ENCODE data around the gene BDKRB2. TPM values are rescaled to one million over a fixed set of nuclear protein-coding genes. Genes with fewer than 3 reads are reported as not detected.

The BDKRB2 gene
- total RNA-seq, 1 experiment from 2014 or later = 0.05 TPM

GRCh38 chr14:96182546-96182945 is 22.1 kb upstream of the BDKRB2 start:
- Histone ChIP-seq H3K9me3 (ENCODE audit: control insufficient read depth, insufficient read depth, low read depth, low read length) (no peaks in the 10 kb centered on the region), H3K4me3 (ENCODE audit: low read depth in 2 of 2, low read length in 2 of 2) (no peak overlapping the region), H3K36me3 (ENCODE audit: control insufficient read depth, insufficient read depth, low read length) (no peaks in the 10 kb centered on the region), H3K4me1 (ENCODE audit: control insufficient read depth, insufficient read depth, low read length) (no peaks in the 10 kb centered on the region), H3K27me3 (ENCODE audit: control insufficient read depth, insufficient read depth, low read length) (no peaks in the 10 kb centered on the region), H3K27ac (ENCODE audit: low read length) (no peak overlapping the region)
- no peak for ATAC-seq
- CTCF ChIA-PET = no interaction called here
- intact Hi-C loops (cut with micrococcal nuclease; ENCODE audit: unreplicated experiment) = no loop called here
- in situ Hi-C loops (cut with HindIII; ENCODE audit: low pct_unique_long_range_greater_than_20kb, low sequenced_read_pairs) = no loop called here
- no peak for DNase-seq (ENCODE audit: low read depth, low spot score)
- POLR2A ChIA-PET = no interaction called here
- BruUV-seq (replicated peaks) = no TSS peak
- TF ChIP-seq SIN3A (IDR thresholded peaks at IDR 0.05; ENCODE audit: borderline replicate concordance, insufficient read depth, low read depth, low read length) (no peak), POLR2AphosphoS5 (IDR thresholded peaks at IDR 0.05; ENCODE audit: low read depth, low read length) (no peak), TCF7L2 (IDR thresholded peaks at IDR 0.05; ENCODE audit: low read depth, low read length) (no peak)
- TF ChIP-seq, protein P1, sequence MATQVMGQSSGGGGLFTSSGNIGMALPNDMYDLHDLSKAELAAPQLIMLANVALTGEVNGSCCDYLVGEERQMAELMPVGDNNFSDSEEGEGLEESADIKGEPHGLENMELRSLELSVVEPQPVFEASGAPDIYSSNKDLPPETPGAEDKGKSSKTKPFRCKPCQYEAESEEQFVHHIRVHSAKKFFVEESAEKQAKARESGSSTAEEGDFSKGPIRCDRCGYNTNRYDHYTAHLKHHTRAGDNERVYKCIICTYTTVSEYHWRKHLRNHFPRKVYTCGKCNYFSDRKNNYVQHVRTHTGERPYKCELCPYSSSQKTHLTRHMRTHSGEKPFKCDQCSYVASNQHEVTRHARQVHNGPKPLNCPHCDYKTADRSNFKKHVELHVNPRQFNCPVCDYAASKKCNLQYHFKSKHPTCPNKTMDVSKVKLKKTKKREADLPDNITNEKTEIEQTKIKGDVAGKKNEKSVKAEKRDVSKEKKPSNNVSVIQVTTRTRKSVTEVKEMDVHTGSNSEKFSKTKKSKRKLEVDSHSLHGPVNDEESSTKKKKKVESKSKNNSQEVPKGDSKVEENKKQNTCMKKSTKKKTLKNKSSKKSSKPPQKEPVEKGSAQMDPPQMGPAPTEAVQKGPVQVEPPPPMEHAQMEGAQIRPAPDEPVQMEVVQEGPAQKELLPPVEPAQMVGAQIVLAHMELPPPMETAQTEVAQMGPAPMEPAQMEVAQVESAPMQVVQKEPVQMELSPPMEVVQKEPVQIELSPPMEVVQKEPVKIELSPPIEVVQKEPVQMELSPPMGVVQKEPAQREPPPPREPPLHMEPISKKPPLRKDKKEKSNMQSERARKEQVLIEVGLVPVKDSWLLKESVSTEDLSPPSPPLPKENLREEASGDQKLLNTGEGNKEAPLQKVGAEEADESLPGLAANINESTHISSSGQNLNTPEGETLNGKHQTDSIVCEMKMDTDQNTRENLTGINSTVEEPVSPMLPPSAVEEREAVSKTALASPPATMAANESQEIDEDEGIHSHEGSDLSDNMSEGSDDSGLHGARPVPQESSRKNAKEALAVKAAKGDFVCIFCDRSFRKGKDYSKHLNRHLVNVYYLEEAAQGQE (IDR thresholded peaks at IDR 0.05; ENCODE audit: insufficient read depth in 1 of 2, low read depth in 2 of 2, low read length in 1 of 2) = no peak
- TF ChIP-seq, protein P2, sequence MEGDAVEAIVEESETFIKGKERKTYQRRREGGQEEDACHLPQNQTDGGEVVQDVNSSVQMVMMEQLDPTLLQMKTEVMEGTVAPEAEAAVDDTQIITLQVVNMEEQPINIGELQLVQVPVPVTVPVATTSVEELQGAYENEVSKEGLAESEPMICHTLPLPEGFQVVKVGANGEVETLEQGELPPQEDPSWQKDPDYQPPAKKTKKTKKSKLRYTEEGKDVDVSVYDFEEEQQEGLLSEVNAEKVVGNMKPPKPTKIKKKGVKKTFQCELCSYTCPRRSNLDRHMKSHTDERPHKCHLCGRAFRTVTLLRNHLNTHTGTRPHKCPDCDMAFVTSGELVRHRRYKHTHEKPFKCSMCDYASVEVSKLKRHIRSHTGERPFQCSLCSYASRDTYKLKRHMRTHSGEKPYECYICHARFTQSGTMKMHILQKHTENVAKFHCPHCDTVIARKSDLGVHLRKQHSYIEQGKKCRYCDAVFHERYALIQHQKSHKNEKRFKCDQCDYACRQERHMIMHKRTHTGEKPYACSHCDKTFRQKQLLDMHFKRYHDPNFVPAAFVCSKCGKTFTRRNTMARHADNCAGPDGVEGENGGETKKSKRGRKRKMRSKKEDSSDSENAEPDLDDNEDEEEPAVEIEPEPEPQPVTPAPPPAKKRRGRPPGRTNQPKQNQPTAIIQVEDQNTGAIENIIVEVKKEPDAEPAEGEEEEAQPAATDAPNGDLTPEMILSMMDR (IDR thresholded peaks at IDR 0.05) = no peak

GRCh38 chr14:96184737-96185136 is 19.9 kb upstream of the BDKRB2 start:
- Histone ChIP-seq H3K9me3 (ENCODE audit: control insufficient read depth, insufficient read depth, low read depth, low read length) (no peaks in the 10 kb centered on the region), H3K4me3 (ENCODE audit: low read depth in 2 of 2, low read length in 2 of 2) (no peak overlapping the region), H3K27me3 (ENCODE audit: control insufficient read depth, insufficient read depth, low read length) (no peaks in the 10 kb centered on the region), H3K4me1 (ENCODE audit: control insufficient read depth, insufficient read depth, low read length) (no peaks in the 10 kb centered on the region), H3K36me3 (ENCODE audit: control insufficient read depth, insufficient read depth, low read length) (no peaks in the 10 kb centered on the region), H3K27ac (ENCODE audit: low read length) (no peak overlapping the region)
- ATAC-seq = no peak
- in situ Hi-C loops (cut with HindIII; ENCODE audit: low pct_unique_long_range_greater_than_20kb, low sequenced_read_pairs) (no loop called here), intact Hi-C loops (cut with micrococcal nuclease; ENCODE audit: unreplicated experiment) (no loop called here)
- BruUV-seq (replicated peaks) = no TSS peak
- DNase-seq (ENCODE audit: low read depth, low spot score) = no peak
- POLR2A ChIA-PET = no interaction called here
- TF ChIP-seq, protein P1 (IDR thresholded peaks at IDR 0.05; ENCODE audit: insufficient read depth in 1 of 2, low read depth in 2 of 2, low read length in 1 of 2) = no peak
- TF ChIP-seq TCF7L2 (IDR thresholded peaks at IDR 0.05; ENCODE audit: low read depth, low read length) (no peak), POLR2AphosphoS5 (IDR thresholded peaks at IDR 0.05; ENCODE audit: low read depth, low read length) (no peak), SIN3A (IDR thresholded peaks at IDR 0.05; ENCODE audit: borderline replicate concordance, insufficient read depth, low read depth, low read length) (no peak)
- TF ChIP-seq, protein P2 (IDR thresholded peaks at IDR 0.05) = no peak
- CTCF ChIA-PET = no interaction called here
